GM11168 (cell line): Measurements from ENCODE around the gene PPL.
"Not testable (repeated sequence)": the region's sequence is repeated elsewhere in the genome, so short reads cannot be mapped to it uniquely, and the experiment has no call there.

Source experiments
- in situ Hi-C: fragments of 300-500 bp; cut with MboI; formaldehyde crosslinking; loops from one replicate; pipeline ENCODE4 v1.12.0; 2022; ENCODE audit warnings: low sequenced_read_pairs; ENCODE audit not compliant: unreplicated experiment

Gene PPL

DNA sequence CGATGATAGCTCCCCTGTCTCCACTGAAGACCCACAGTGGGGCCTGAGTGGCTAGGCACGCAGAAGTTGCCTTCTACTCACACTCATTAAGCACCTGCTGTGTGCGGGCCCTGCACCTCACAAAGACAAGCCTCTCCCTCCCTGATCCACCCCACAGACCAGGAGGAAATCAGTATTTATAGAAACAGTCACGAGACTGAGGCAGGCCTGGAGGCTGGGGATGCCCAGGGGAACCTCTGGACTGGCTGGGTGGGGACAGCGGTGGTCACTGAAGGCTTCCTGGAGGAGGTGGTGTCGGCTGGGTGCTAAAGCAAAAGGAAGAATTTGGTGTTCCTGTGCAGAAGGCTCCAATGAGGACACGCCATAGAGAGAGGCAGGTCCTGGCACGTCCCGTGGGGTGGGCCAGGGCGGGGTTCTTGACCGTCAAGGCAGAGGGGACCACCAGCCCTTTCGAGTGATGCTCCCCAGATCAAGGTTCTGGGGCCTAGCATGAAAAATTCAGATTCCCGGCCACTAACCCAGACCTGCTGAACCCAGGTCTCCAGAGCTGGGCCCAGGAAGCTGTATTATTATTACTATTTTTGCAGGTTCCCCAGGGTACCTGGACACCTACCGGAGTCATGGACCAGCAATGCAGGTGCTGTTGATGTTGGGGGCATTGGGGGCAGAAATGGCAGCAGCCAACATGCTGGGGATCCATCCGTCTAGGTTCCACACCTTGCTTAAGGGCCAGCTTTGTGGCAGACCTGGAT, 23.0 kb downstream of the PPL start:
- in situ Hi-C loops = no loop called here

DNA sequence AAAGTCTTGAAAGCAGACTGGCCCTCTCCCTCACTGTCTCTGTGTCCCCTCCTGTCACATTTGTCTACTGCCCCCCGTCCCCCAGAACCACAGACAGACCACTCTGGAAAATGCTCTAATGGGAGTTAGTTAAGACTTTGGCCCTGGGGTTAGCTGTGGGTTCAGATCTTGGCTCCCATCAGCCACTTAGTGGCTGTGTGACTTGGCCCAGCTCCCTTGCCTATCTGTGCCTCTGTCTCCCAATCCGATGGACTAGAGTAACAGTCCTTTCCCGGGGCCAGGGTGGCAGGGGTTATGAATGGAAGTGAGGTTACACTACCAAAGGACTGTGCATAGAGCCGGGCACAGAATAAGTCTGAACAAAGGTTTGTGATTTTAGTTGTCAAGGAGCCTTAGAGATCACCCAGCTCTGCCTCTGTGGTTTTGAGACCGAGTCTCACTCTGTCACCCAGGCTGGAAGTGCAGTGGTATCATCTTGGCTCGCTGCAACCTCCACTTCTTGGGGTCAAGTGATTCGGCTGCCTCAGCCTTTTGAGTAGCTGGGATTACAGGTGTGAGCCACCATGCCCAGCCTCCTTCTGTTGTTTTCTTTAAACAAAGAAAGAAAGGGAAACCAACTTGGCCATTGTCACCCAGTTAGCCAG, 23.7 kb downstream of the PPL start:
- in situ Hi-C loops = no loop called here

- in situ Hi-C loops = no loop called here
These were observed 25.0 kb downstream of the PPL start for GRCh38 chr16:4911970-4912386.

- in situ Hi-C loops = no loop called here
These were observed 26.1 kb downstream of the PPL start for GRCh38 chr16:4910828-4911227.

GRCh38 chr16:4909825-4910224, 27.1 kb downstream of the PPL start:
- in situ Hi-C loops = no loop called here

GRCh38 chr16:4908854-4909401, 28.0 kb downstream of the PPL start:
- in situ Hi-C loops = no loop called here

DNA sequence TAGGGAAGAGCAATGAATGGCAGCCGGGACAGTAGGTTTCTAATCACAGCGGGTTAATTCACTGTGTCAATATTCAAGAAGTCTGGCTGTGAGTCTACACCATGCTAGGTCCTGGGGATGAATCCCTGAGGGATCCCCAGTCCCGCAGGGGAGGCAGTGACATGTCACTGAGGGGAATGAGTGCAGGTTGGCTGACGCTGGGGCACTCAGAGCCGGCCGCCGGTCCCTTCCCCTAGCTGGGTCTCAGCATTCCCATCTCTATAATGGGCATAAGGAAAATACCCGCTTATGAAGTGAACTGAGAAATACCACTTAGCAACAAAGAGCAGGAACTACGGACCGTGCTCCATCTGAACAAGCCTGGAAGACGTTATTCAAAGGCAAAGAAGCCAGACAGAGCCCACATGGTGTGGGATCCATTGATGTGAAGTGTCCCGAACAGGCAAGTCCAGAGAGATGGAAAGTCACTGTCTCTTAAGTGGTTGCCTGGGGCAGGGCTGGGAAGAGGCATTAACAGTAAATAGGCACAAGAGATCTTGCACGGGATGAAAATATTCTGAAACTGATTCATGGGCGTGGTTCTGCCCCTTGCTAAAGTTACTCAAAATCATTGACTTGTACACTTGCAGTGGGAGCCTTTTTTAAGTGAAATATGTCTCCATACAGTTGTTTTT, 31.9 kb downstream of the PPL start:
- in situ Hi-C loops = no loop called here

GRCh38 chr16:4904108-4904941, 32.6 kb downstream of the PPL start:
- in situ Hi-C loops = no loop called here

GRCh38 chr16:4902038-4902437, 34.9 kb downstream of the PPL start:
- in situ Hi-C loops = no loop called here

- in situ Hi-C loops = no loop called here
These were observed 36.2 kb downstream of the PPL start for GRCh38 chr16:4900750-4901149.

DNA sequence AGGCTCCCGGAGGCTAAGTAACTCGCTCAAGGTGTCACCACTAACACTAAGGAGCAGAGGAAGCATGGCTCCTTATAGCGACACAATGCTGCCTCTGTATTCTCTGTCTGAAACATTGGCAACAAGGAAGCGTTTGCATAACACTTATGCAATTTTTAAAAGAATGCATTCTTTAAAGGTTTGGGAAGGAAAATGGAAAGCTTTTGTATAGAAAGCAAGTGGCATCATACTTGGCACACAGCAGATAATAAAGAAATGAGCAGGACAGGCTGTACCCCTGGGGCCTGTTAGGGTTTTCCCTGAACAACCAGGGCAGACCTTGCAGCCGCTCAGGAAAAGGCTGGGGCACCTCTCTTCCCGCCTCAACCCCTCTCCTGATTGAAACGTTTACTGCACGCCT, 36.9 kb downstream of the PPL start:
- in situ Hi-C loops = no loop called here

DNA sequence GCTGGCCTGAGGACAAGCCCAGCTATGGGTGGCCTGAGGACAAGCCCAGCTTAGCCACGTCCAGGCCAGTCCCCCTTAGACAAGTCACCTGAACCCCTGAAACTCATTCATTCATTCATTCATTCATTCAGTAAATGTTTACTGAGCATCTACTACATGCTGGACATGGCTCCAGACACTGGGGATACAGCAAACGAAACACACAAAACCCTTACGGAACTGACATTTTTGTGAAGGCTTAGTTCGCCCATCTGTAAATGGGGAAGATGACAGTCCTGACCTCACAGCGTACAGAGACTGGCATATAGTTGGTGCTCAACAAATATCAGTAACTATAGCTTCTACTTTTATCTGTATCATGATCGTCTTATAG, 37.5 kb downstream of the PPL start:
- in situ Hi-C loops = no loop called here

- in situ Hi-C loops = no loop called here
These were observed 38.0 kb downstream of the PPL start for GRCh38 chr16:4898811-4899473.

- in situ Hi-C loops = no loop called here
These were observed 39.6 kb downstream of the PPL start for GRCh38 chr16:4897328-4897727.

DNA sequence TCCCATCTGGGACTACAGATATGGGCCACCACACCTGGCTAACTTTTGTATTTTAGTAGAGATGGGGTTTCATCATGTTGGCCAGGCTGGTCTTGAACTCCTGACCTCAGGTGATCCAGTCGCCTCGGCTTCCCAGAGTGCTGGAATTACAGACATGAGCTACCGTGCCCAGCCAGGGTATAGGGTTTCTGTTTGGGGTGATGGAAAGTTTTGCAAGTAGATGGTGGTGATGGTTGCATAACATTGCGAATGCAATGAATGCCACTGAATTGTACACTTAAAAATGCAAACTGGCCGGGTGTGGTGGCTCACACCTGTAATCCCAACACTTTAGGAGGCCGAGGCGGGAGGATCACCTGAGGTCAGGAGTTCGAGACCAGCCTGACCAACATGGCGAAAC, 40.2 kb downstream of the PPL start:
- in situ Hi-C loops = not testable (repeated sequence)

DNA sequence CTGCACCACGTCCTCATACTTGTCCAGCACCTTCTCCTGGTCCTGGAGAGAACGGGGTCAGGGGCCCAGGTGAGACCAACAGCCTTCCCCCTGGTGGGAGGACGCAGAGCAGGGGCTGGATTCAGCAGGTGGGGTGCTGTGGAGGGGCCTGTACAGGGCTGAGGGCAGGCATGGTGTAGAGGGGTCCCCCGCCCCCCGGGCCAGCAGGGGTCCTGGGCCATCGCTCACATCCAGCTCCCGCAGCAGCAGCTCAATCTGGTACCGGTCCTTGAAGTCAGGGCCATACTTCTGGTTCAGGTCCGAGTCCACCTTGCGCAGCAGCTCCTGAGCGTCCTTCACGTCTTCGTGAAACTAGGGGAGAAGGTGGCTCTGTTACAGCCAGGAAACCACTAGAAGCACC, 41.6 kb downstream of the PPL start:
- in situ Hi-C loops = no loop called here

DNA sequence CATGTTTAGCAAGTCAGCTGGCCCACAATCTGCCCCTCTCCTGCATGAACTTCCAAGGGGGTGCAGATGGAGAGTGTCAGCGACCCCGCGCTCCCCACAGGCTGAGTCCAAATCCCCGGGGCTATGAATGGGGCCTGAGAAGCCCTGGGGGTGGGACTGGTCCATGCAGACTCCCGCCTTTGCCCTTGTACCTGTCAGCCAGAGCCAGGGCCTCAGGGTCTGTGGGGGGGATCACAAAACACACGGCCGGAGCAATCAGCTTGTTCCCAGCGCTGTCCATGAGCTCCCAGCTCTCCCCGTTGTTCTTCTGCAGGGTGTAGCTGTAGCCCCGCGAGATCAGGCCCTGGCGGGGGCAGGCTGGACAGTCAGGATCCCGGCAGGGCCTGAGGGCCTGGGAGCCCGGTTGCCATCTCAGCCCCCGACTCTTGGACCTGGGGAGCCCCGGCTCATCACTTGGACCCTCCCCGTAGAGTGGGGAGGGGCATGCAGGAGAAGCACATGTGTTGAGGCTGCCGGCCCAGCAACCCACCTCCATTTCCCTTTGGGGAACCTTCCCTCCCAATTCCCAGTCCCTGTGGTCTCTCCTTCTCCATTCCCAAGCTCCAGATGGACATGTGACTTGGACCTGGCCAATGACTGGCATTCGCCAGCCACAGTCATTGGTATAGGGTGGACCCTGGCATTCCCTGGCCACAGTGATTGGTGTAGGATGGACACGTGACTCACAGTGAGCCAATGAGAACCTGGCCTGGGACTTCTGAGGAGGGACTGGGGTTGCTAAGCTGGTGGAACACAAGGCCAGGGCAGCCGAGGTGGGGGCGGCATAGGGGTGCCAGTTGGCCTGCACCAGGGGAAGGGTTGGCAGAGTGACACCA, 42.4 kb downstream of the PPL start:
- in situ Hi-C loops = no loop called here

GRCh38 chr16:4893103-4893862, 43.7 kb downstream of the PPL start:
- in situ Hi-C loops = no loop called here
